CD4-positive, CD25-positive, alpha-beta regulatory T cell (primary cell): Measurements from ENCODE around the gene MIX23. TPM values are rescaled to one million over a fixed set of nuclear protein-coding genes. Genes with fewer than 3 reads are reported as not detected.
"Not testable (repeated sequence)": the region's sequence is repeated elsewhere in the genome, so short reads cannot be mapped to it uniquely, and the experiment has no call there.

Experiments
- ATAC-seq, 2 donors: fragments of 150-1000 bp; cut with Tn5 transposase; one replicate each; pipeline ENCODE4 v1.10.0; 2021; ENCODE audit warnings: low read depth in 2 of 2, moderate number of reproducible peaks in 2 of 2, moderate library complexity in 1 of 2
- DNase-seq, 3 donors: peaks; one replicate each; pipeline versions ENCODE4 v3.0.0 to v3.0.0-alpha.2; 2012 to 2022; ENCODE audit warnings: mixed read lengths in 1 of 3
- H3K27ac ChIP-seq: one replicate; pipeline ENCODE4 v1.7.0; 2013; ENCODE audit warnings: mild to moderate bottlenecking, low read length; ENCODE audit not compliant: insufficient read depth, poor library complexity, severe bottlenecking
- H3K27me3 ChIP-seq: one replicate; pipeline ENCODE4 v1.7.0; 2013; ENCODE audit warnings: low read length; ENCODE audit not compliant: control insufficient read depth, insufficient read depth
- H3K36me3 ChIP-seq: one replicate; pipeline ENCODE4 v1.7.0; 2013; ENCODE audit warnings: mild to moderate bottlenecking, low read length, moderate library complexity; ENCODE audit not compliant: control insufficient read depth, insufficient read depth
- H3K4me1 ChIP-seq: 2 replicates; pipeline ENCODE4 v1.7.0; 2013; ENCODE audit warnings: mild to moderate bottlenecking, low read length; ENCODE audit not compliant: insufficient read depth, control insufficient read depth, poor library complexity, severe bottlenecking
- H3K4me3 ChIP-seq: one replicate; pipeline ENCODE4 v1.7.0; 2013; ENCODE audit warnings: low read depth, mild to moderate bottlenecking, low read length, moderate library complexity
- H3K9me3 ChIP-seq, 2 experiments: 1 replicate in 1 of 2; 2 replicates in 1 of 2; pipeline ENCODE4 v1.7.0; 2013; ENCODE audit warnings: low read length in 2 of 2, mild to moderate bottlenecking in 1 of 2, moderate library complexity in 1 of 2; ENCODE audit not compliant: control insufficient read depth in 2 of 2
- H3K27ac Mint-ChIP-seq, 3 donors: one replicate each; pipeline ENCODE4 v1.8.0; 2020 to 2022; ENCODE audit warnings: mild to moderate bottlenecking in 3 of 3, mixed read lengths in 3 of 3, moderate library complexity in 2 of 3
- H3K27me3 Mint-ChIP-seq: one replicate; pipeline ENCODE4 v1.8.0; 2022; ENCODE audit warnings: mild to moderate bottlenecking, mixed read lengths
- H3K36me3 Mint-ChIP-seq: one replicate; pipeline ENCODE4 v1.8.0; 2020; ENCODE audit warnings: mixed read lengths
- H3K4me1 Mint-ChIP-seq, 4 donors: one replicate each; pipeline ENCODE4 v1.8.0; 2020 to 2022; ENCODE audit warnings: mixed read lengths in 4 of 4, mild to moderate bottlenecking in 1 of 4
- H3K4me3 Mint-ChIP-seq, 4 donors: one replicate each; pipeline ENCODE4 v1.8.0; 2020 to 2022; ENCODE audit warnings: mild to moderate bottlenecking in 4 of 4, mixed read lengths in 4 of 4, moderate library complexity in 3 of 4
- H3K9me3 Mint-ChIP-seq, 7 donors: one replicate each; pipeline ENCODE4 v1.8.0; 2020 to 2022; ENCODE audit warnings: mixed read lengths in 7 of 7, mild to moderate bottlenecking in 3 of 7, moderate library complexity in 2 of 7
- polyA plus RNA-seq, 4 donors: library from polyadenylated mRNA; unstranded; fragments of 300-500 nt; fragmentation: Illumina TruSeq; gene quantifications; one replicate each; pipeline ENCODE4 v1.2.3, GENCODE V29; 2021
- total RNA-seq: library from RNA; stranded (reverse); gene quantifications from one replicate; pipeline ENCODE4 v1.2.3, GENCODE V29; 2022

Gene MIX23
- total and polyA plus RNA-seq, 5 donors from 2014 or later: 14.1 to 33.1 (median 23.5) TPM

GRCh38 chr3:122374034-122374433, 9.0 kb downstream of the MIX23 start:
- H3K27ac Mint-ChIP-seq: no peak overlapping the region
- Histone ChIP-seq H3K27me3 (no peaks in the 10 kb centered on the region), H3K27ac (no peak overlapping the region), H3K4me1 (no peaks in the 10 kb centered on the region), H3K36me3 (peaks cover 12% of the 10 kb centered on the region), H3K4me3 (no peak overlapping the region), H3K9me3 (no peaks in the 10 kb centered on the region)
- peaks cover 19% of the 10 kb centered on the region for H3K36me3 Mint-ChIP-seq
- ATAC-seq: no peak
- DNase-seq: no peak
- no peaks in the 10 kb centered on the region for H3K27me3 Mint-ChIP-seq
- peaks cover 0 to 3% (median 0%) of the 10 kb centered on the region in 7 donors for H3K9me3 Mint-ChIP-seq
- peaks cover 7 to 14% (median 11%) of the 10 kb centered on the region in 4 donors for H3K4me1 Mint-ChIP-seq
- no peak overlapping the region for H3K4me3 Mint-ChIP-seq

- H3K9me3 Mint-ChIP-seq: no peaks in the 10 kb centered on the region
- H3K27me3 ChIP-seq: no peaks in the 10 kb centered on the region
- no peak overlapping the region for H3K4me3 ChIP-seq
- ATAC-seq (no peak), DNase-seq (no peak)
- H3K4me1 Mint-ChIP-seq: peaks cover 2 to 12% (median 3%) of the 10 kb centered on the region in 4 donors
- no peak overlapping the region for H3K4me3 Mint-ChIP-seq
- H3K27ac Mint-ChIP-seq: no peak overlapping the region
- peaks cover 35% of the 10 kb centered on the region for H3K36me3 Mint-ChIP-seq
- no peaks in the 10 kb centered on the region for H3K9me3 ChIP-seq
- no peaks in the 10 kb centered on the region for H3K4me1 ChIP-seq
- no peak overlapping the region for H3K27ac ChIP-seq
- no peaks in the 10 kb centered on the region for H3K27me3 Mint-ChIP-seq
- H3K36me3 ChIP-seq: peaks cover 22% of the 10 kb centered on the region
Measured at GRCh38 chr3:122366379-122366749, 16.7 kb downstream of the MIX23 start.

GRCh38 chr3:122365582-122366378, 17.3 kb downstream of the MIX23 start:
- H3K4me3 ChIP-seq, H3K9me3 ChIP-seq, ATAC-seq, H3K4me1 ChIP-seq, H3K4me3 Mint-ChIP-seq, H3K27ac Mint-ChIP-seq, H3K27me3 Mint-ChIP-seq, H3K9me3 Mint-ChIP-seq, H3K4me1 Mint-ChIP-seq, H3K27ac ChIP-seq, H3K27me3 ChIP-seq: not testable (repeated sequence)
- peak in 1 of 3 donors; percentile 27 for DNase-seq
- peaks cover 32% of the 10 kb centered on the region for H3K36me3 Mint-ChIP-seq
- H3K36me3 ChIP-seq: peaks cover 17% of the 10 kb centered on the region

- Histone ChIP-seq H3K27ac (no peak overlapping the region), H3K27me3 (no peaks in the 10 kb centered on the region), H3K36me3 (peaks cover 12% of the 10 kb centered on the region), H3K4me3 (no peak overlapping the region), H3K9me3 (no peaks in the 10 kb centered on the region), H3K4me1 (no peaks in the 10 kb centered on the region)
- H3K4me1 Mint-ChIP-seq: peaks cover 0 to 9% (median 1%) of the 10 kb centered on the region in 4 donors
- no peaks in the 10 kb centered on the region for H3K9me3 Mint-ChIP-seq
- no peaks in the 10 kb centered on the region for H3K27me3 Mint-ChIP-seq
- no peak overlapping the region for H3K27ac Mint-ChIP-seq
- no peak overlapping the region for H3K4me3 Mint-ChIP-seq
- H3K36me3 Mint-ChIP-seq: peaks cover 35% of the 10 kb centered on the region
- ATAC-seq: no peak
- DNase-seq: no peak
Measured at GRCh38 chr3:122365073-122365472, 18.0 kb downstream of the MIX23 start.

- Histone ChIP-seq H3K27ac (no peak overlapping the region), H3K36me3 (peaks cover 12% of the 10 kb centered on the region), H3K9me3 (no peaks in the 10 kb centered on the region), H3K27me3 (no peaks in the 10 kb centered on the region), H3K4me1 (no peaks in the 10 kb centered on the region), H3K4me3 (no peak overlapping the region)
- Mint-ChIP-seq H3K36me3 (peaks cover 34% of the 10 kb centered on the region), H3K27ac (no peak overlapping the region), H3K27me3 (no peaks in the 10 kb centered on the region), H3K4me3 (no peak overlapping the region), H3K4me1 (peaks cover 0 to 9% (median 1%) of the 10 kb centered on the region in 4 donors), H3K9me3 (no peaks in the 10 kb centered on the region)
- DNase-seq: no peak
- ATAC-seq: no peak
Measured at GRCh38 chr3:122364490-122364889, 18.5 kb downstream of the MIX23 start.

- ATAC-seq (no peak), DNase-seq (no peak)
- Histone ChIP-seq H3K27ac (no peak overlapping the region), H3K36me3 (peaks cover 15% of the 10 kb centered on the region), H3K4me3 (no peak overlapping the region), H3K27me3 (no peaks in the 10 kb centered on the region), H3K4me1 (no peaks in the 10 kb centered on the region), H3K9me3 (no peaks in the 10 kb centered on the region)
- Mint-ChIP-seq H3K27ac (no peak overlapping the region), H3K9me3 (no peaks in the 10 kb centered on the region), H3K4me1 (no peaks in the 10 kb centered on the region), H3K36me3 (peaks cover 32% of the 10 kb centered on the region), H3K4me3 (no peak overlapping the region), H3K27me3 (no peaks in the 10 kb centered on the region)
Measured at GRCh38 chr3:122362026-122362425, 21.0 kb downstream of the MIX23 start.

- Mint-ChIP-seq H3K27ac (peak overlapping the region in 1 of 3 donors; percentile 26), H3K4me1 (no peaks in the 10 kb centered on the region), H3K36me3 (peaks cover 25% of the 10 kb centered on the region), H3K27me3 (no peaks in the 10 kb centered on the region), H3K9me3 (no peaks in the 10 kb centered on the region), H3K4me3 (no peak overlapping the region)
- Histone ChIP-seq H3K4me3 (no peak overlapping the region), H3K27me3 (no peaks in the 10 kb centered on the region), H3K9me3 (no peaks in the 10 kb centered on the region), H3K4me1 (no peaks in the 10 kb centered on the region), H3K27ac (no peak overlapping the region), H3K36me3 (peaks cover 13% of the 10 kb centered on the region)
- DNase-seq (no peak), ATAC-seq (no peak)
Measured at GRCh38 chr3:122358703-122359032, 24.4 kb downstream of the MIX23 start.
